ENCODE measurements around the gene GSC.
"Not testable (repeated sequence)": the region's sequence is repeated elsewhere in the genome, so short reads cannot be mapped to it uniquely, and the experiment has no call there.

Gene GSC

GRCh38 chr14:94771158-94771905 is 1.4 kb upstream of the GSC start:
- no peak for DNase-seq

DNA sequence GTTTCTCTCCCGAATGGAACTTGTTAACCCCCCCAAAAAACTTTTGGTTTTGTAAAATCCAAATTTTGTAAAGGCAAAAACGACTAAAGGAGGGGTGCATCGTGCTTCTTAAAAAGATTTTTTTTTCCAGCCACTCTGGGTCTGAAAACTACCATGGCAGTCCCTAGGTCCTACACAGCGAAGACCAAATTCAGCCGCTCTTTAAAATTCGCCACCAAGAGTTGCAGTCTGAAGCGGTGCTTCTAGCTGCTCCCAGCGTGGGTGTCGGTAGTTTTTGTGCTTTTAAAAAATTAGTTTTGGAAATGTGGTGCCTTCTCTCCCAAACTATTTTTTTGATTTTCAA is 873 bp upstream of the GSC start:
- DNase-seq = no peak

- peak in 1 of 2 experiments; percentile 54 for DNase-seq
Observed at GRCh38 chr14:94770251-94770749, 387 bp upstream of the GSC start.

DNA sequence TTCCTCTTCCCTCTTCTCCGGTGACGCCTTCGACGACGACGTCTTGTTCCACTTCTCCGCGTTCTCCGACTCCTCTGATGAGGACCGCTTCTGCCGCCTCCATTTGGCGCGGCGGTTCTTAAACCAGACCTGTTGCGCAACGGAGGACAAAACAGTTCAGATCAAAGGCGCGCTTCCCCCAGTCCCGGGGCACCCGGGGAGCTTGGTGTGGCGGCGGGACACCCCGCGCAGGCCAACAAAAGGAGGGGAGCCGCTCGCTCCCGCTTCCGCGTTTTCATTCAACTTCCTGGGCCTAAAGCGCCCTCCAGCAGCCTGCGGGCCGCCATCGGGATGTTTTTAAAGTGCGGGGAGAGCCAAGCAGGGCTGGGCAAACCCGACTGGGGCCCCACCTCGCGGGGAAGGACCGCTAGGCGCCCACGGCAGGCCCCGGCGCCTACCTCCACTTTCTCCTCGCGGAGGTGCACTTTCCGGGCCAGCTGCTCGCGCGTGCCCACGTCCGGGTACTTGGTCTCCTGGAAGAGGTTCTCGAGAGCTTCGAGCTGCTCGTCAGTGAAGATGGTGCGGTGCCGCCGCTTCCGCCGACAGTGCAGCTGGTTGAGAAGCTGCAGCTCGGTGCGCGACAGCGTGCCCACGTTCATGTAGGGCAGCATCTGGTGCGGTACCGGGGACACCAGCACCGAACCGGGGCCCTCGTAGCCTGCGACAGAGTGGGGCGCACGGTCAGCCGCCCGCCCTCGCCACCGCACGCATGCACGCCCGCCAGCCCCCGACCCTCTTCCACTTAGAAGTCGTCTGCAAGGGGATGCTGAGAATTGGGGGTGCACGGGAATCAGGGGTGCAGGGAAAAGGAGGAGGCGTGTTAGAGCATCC is 1.2 kb downstream of the GSC start:
- peak; percentile 30 to 48 for DNase-seq

DNA sequence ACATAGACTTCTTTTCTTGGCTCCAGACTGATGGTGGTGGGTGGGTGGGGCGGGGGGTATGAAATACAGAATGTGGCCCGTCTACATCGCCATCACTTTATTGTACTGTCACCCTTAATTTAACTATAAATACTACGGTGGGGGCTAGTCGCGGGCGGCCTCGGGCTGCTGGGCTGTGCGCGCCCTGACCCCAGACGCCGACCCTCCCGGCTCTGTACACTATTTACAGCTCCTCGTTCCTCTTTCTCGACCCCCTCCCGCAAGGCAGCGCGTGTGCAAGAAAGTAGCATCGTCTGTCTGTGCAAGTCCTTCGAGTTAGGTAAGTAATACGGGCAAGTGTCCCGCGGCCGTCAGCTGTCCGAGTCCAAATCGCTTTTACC is 1.8 kb downstream of the GSC start:
- no peak for DNase-seq

GRCh38 chr14:94767321-94767878 is 2.5 kb downstream of the GSC start:
- DNase-seq = no peak

GRCh38 chr14:94764573-94764972 is 5.3 kb downstream of the GSC start:
- no peak for DNase-seq

- no peak for DNase-seq
Observed at GRCh38 chr14:94762431-94762830, 7.5 kb downstream of the GSC start.

DNA sequence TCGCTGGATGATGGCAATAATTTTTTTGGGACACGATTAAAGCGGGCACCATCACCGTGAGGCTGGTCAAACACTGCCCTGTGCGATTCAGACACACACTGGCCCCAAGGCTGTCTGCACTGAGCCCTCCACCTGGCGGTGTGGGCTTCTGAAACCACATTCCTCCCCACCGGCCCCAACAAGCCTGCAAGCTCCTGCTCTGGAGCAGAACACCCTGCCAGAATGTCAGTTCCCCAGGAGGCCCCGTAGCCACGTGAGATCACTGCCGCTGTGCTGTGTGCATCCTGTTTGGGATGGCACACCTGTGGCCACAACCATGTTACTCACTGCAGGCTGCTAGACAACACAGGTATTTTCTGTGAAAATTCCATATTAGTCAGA is 7.9 kb downstream of the GSC start:
- DNase-seq = no peak

- no peak for DNase-seq
Observed at GRCh38 chr14:94761348-94761996, 8.4 kb downstream of the GSC start.

DNA sequence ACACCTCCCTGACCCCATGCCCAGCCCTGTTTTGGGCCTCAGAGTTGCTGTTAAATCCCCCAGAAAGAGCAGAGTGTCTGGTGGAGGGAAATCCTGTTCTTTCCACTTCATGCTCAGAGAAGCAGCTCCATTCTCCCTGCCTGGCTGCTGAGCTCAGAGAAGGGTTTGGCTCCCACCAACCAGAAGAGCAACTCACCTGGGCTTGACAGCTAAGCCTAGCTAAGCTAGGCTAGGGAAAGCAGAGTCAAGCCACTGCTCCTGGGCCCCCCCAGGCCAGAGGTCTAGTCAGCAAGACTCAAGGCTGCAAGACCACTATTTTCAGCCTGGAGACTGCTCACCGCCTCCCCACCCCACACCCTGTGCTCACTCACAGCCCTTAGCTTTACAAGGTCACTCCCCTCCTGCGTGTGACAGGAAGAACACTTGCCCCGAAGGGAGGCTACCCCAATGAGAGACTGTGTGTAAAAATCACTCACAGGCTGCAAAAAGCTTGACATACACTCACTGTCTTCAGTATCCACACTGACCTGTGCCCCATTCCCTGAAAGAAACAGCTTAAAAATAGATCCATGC is 13.5 kb downstream of the GSC start:
- DNase-seq = no peak

DNA sequence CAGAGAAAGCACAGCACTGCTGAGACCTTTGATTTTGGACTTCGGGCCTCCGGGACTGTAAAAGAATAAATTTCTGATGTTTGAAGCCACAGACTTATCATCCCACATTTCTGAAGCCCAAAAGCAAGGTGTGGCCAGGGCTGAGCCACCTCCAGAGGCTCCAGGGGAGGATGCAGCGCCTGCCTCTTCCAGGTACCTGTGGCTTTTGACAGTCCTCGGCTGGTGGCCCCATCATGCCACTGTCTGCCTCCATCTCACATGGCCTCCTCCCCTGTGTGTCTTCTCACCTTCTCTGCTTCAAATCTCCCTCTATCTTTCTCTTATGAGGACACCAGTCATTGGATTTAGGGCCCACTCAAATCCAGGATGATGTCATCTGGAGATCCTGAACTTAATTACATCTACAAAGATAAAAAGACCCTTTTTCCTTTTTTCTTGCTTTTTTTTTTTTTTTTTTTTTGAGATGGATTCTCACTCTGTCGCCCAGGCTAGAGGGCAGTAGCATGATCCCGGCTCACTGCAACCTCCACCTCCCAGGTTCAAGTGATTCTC is 15.4 kb downstream of the GSC start:
- no peak for DNase-seq

GRCh38 chr14:94752591-94753436 is 17.1 kb downstream of the GSC start:
- DNase-seq = no peak

GRCh38 chr14:94751956-94752355 is 18.0 kb downstream of the GSC start:
- DNase-seq = no peak

- DNase-seq = no peak
Observed at GRCh38 chr14:94751321-94751720, 18.6 kb downstream of the GSC start.

DNA sequence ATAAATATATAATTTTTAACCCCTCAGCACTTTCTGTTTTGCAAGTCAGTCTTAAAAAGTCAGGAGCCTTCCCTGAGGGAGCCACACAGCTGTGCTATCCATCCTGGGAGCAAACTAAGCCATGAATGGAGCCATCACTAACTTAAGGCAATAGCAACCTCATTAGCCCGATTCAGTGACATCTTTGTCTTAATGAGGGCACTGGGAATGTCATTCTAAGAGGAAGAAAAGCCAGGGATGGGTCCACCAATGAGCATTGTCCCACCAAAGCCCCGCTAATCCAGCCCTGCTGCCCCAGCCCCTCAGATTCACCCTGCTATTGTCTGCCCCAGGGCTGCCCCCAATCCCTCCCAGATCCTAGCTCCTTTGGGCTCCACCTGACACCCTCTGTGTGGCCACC is 19.5 kb downstream of the GSC start:
- DNase-seq = no peak

- peak; percentile 19 to 82 for DNase-seq
Observed at GRCh38 chr14:94748667-94749347, 21.1 kb downstream of the GSC start.

- DNase-seq = no peak
Observed at GRCh38 chr14:94747739-94748138, 22.2 kb downstream of the GSC start.

DNA sequence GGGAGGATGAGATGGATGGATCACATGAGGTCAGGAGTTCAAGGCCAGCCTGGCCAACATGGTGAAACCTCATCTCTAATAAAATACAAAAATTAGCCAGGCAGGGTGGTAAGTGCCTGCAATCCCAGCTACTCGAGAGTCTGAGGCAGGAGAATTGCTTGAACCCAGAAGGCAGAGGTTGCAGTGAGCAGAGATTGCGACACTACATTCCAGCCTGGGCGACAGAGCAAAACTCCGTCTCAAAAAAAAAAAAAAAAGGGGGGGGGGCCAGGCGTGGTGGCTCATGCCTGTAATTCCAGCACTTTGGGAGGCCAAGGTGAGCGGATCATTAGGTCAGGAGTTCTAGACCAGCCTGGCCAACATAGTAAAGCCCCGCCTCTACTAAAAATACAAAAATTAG is 22.8 kb downstream of the GSC start:
- not testable (repeated sequence) for DNase-seq

- no peak for DNase-seq
Observed at GRCh38 chr14:94746131-94746530, 23.8 kb downstream of the GSC start.

GRCh38 chr14:94738751-94739150 is 31.2 kb downstream of the GSC start:
- no peak for DNase-seq

All from NCI-H526 (cell line).